Measurements from ENCODE around the gene STMP1. TPM values are rescaled to one million over a fixed set of nuclear protein-coding genes. Genes with fewer than 3 reads are reported as not detected.

The STMP1 gene
- total RNA-seq, 4 donors from 2014 or later, result 15.7 to 18.7 (median 16.5) TPM

DNA sequence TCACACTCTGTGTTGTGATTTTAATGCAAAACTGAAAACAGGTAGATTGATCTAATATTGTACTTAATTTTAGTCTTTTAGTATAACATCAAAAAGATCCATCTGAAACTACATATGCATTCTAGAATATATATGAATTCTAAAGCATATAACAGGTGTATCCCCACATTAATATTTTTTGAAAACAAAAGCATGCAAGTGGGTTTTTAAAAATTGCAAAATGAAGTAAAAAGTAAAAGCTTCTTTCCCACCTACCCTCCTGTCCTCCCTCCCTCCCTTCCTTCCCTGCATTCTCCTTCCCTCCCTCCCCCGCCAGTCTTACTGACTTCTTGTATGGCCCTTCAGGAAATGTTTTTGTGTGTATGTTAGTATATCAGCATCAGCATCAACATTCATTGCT, 14.6 kb upstream of the STMP1 start:
- no peak for TF ChIP-seq POLR2A (IDR thresholded peaks at IDR 0.05)
- TF ChIP-seq, protein P1, sequence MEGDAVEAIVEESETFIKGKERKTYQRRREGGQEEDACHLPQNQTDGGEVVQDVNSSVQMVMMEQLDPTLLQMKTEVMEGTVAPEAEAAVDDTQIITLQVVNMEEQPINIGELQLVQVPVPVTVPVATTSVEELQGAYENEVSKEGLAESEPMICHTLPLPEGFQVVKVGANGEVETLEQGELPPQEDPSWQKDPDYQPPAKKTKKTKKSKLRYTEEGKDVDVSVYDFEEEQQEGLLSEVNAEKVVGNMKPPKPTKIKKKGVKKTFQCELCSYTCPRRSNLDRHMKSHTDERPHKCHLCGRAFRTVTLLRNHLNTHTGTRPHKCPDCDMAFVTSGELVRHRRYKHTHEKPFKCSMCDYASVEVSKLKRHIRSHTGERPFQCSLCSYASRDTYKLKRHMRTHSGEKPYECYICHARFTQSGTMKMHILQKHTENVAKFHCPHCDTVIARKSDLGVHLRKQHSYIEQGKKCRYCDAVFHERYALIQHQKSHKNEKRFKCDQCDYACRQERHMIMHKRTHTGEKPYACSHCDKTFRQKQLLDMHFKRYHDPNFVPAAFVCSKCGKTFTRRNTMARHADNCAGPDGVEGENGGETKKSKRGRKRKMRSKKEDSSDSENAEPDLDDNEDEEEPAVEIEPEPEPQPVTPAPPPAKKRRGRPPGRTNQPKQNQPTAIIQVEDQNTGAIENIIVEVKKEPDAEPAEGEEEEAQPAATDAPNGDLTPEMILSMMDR (IDR thresholded peaks at IDR 0.05), result no peak
- intact Hi-C loops (cut with DNase I; ENCODE audit: low total_unique reads), result loop anchor here (10.0 kb wide), 1 partner anchor 373 kb away; no protein-coding TSS in a partner anchor

GRCh38 chr7:135648235-135648634, 14.1 kb upstream of the STMP1 start:
- no peak for DNase-seq (ENCODE audit: low spot score in 2 of 2)
- 87 to 89% methylated on average over 7 of the region's 7 CpGs for WGBS, 2 donors
- intact Hi-C loops (cut with DNase I; ENCODE audit: low total_unique reads), result loop anchor here (10.0 kb wide), 1 partner anchor 373 kb away; no protein-coding TSS in a partner anchor
- TF ChIP-seq, protein P1 (IDR thresholded peaks at IDR 0.05), result no peak
- TF ChIP-seq POLR2A (IDR thresholded peaks at IDR 0.05), result no peak
- no peak overlapping the region for H3K4me3 ChIP-seq (ENCODE audit: low read depth, poor library complexity, severe bottlenecking)

More for the DNA sequence above, 14.6 kb upstream of the STMP1 start:
- H3K4me3 ChIP-seq (ENCODE audit: low read depth, poor library complexity, severe bottlenecking), result no peak overlapping the region
- no peak for DNase-seq (ENCODE audit: low spot score in 2 of 2)
- WGBS, 2 donors, result 87 to 90% methylated on average over 1 of the region's 1 CpG

DNA sequence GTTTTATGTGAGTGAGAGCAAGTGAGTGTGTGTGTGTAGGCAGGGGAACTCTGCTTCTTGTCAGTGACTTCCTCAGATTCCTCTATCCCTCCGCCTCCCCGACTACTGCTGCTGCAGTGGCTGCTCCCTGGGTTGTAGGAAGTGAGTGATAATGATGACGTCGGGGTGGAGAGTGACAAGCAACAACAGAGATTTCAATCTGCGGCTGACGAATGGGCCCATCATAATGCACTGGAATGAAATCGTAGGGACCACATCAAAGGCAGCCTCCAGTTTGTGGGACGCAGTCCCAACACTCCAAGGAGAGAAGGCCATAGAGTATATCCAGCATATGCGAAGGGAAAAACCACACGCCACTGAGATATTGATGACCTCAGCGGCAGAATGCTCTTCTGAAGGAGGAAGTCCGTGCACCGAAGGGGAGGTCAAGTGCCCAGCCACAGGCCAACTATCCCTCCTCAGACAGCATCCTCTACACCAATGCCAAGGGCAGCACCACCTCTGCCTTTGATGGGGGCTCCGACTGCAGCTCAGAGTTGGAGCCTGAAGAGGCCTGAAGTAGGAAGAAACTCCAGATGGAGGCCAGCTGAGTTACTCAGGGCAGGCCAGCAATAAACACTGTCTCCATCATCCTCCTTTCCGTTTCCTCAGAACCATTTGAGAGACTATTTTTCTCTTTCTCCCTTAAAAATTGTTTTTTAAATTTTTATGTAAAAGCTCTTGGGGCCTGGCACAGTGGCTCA, 11.3 kb upstream of the STMP1 start:
- H3K4me3 ChIP-seq (ENCODE audit: low read depth, poor library complexity, severe bottlenecking), result no peak overlapping the region
- intact Hi-C loops (cut with DNase I; ENCODE audit: low total_unique reads), result no loop called here
- 65 to 75% methylated on average over 15 of the region's 15 CpGs for WGBS, 2 donors
- TF ChIP-seq, protein P1 (IDR thresholded peaks at IDR 0.05), result no peak
- TF ChIP-seq POLR2A (IDR thresholded peaks at IDR 0.05), result no peak
- DNase-seq (ENCODE audit: low spot score in 2 of 2), result peak in 1 of 2 donors; percentile 33

GRCh38 chr7:135653340-135654080, 8.8 kb upstream of the STMP1 start:
- no peak for TF ChIP-seq POLR2A (IDR thresholded peaks at IDR 0.05)
- TF ChIP-seq, protein P1 (IDR thresholded peaks at IDR 0.05), result no peak
- no peak for DNase-seq (ENCODE audit: low spot score in 2 of 2)
- intact Hi-C loops (cut with DNase I; ENCODE audit: low total_unique reads), result no loop called here
- H3K4me3 ChIP-seq (ENCODE audit: low read depth, poor library complexity, severe bottlenecking), result no peak overlapping the region
- 93 to 94% methylated on average over 12 of the region's 12 CpGs for WGBS, 2 donors

DNA sequence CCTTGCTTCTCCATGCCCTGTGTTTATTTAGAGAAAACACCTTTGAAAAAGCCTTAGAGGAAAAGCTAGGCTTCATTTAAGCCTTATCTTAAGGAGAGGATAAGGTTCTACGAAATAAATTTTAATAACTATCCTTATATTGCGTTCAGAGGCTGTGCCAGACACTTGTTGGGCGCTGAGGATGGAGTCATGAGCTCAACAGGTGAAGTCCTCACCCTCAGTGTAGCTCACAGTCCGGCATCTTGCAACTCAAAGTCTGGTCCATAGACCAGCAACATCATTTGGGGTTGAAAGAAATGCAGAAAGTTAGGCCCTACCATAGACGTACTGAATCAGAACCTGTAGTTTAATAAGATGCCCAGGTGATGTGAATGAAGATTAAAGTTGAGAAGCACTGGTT, 3.8 kb upstream of the STMP1 start:
- intact Hi-C loops (cut with DNase I; ENCODE audit: low total_unique reads), result no loop called here

More for the DNA sequence above, 3.8 kb upstream of the STMP1 start:
- DNase-seq (ENCODE audit: low spot score in 2 of 2), result no peak
- no peak overlapping the region for H3K4me3 ChIP-seq (ENCODE audit: low read depth, poor library complexity, severe bottlenecking)
- TF ChIP-seq, protein P1 (IDR thresholded peaks at IDR 0.05), result no peak
- TF ChIP-seq POLR2A (IDR thresholded peaks at IDR 0.05), result no peak
- 94% methylated on average over 5 of the region's 5 CpGs for WGBS, 2 donors

Data from lower leg skin (tissue), 4 donors.